Vagina (tissue), 2 donors: ENCODE data around the gene BCL7B.

Experiments
- CTCF ChIP-seq, 3 experiments: fragments of 450-650 bp in 2 of 3; fragments of 200-600 bp in 1 of 3; sonication (generic) in 1 of 3; IDR thresholded peaks; one replicate each; pipeline ENCODE4 v1.5.1; 2017 to 2019; ENCODE audit warnings: antibody characterized with exemption in 3 of 3, mild to moderate bottlenecking in 2 of 3, moderate library complexity in 2 of 3
- POLR2A ChIP-seq, 2 donors: fragments of 450-650 bp; IDR thresholded peaks; one replicate each; pipeline ENCODE4 v1.6.1; 2017; ENCODE audit warnings: antibody characterized with exemption in 2 of 2, mild to moderate bottlenecking in 2 of 2, moderate library complexity in 2 of 2
- POLR2AphosphoS5 ChIP-seq, 2 donors: sonication (generic); formaldehyde crosslinking; IDR thresholded peaks; one replicate each; pipeline ENCODE4 v1.9.0; 2017; ENCODE audit warnings: antibody characterized with exemption in 2 of 2, mild to moderate bottlenecking in 2 of 2, low read depth in 1 of 2; ENCODE audit not compliant: insufficient read depth in 1 of 2

DNA sequence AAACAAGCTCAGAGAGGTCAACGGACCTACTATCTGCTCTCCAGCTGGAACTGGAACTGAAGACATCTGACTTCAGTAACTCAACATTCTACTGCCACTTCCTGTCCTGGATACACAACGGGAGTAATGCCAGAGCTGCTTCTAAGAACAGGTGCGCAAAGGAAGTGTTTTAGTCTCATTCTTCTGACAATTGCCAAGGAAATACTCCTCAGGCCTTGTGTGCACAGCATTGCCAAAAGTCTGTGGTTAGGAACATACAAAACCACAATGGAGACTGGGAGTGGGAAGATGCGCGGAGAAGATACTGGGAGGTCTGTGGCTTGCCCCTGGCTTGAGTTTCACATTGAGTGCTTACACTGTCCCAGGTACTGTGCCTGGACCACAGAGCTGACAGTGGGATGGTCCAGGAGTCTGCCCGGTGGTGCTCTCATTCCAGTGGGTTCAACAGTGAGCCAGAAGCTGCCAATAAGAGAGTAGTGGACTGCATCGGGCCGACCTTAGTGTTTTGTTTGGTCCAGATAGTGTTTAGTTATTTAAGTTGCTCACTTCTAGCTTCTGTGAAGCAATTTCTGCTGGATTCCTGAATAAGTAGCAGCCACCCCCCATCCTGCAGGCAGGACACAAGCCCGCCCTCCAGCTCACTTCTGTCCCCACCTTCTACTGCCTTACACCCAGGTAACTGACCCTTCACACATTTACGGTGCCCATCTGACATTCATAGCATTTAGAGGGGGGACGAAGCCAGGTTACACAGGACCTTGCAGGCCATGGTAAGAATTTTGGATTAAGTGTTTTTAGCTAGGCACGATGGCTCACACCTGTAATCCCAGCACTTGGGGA is 10.6 kb upstream of the BCL7B start:
- TF ChIP-seq CTCF (IDR thresholded peaks at IDR 0.05), result no peak
- no peak for TF ChIP-seq POLR2A (IDR thresholded peaks at IDR 0.05)
- no peak for TF ChIP-seq POLR2AphosphoS5 (IDR thresholded peaks at IDR 0.05; ENCODE audit: insufficient read depth in 1 of 2, low read depth in 1 of 2)
